WTC11 (cell line): ENCODE data around the gene PTPA. TPM values are rescaled to one million over a fixed set of nuclear protein-coding genes. Genes with fewer than 3 reads are reported as not detected.

ENCODE experiments used
- ATAC-seq: fragments of 200-7000 bp; cut with Tn5 transposase; 2 replicates; pipeline ENCODE4 v1.10.0; 2021; ENCODE audit warnings: mild to moderate bottlenecking, moderate library complexity
- CTCF ChIA-PET: fragments of 300-600 bp; sonication (Branson Sonifier 250); formaldehyde crosslinking; loops from one replicate; lab custom pipeline; 2021; ENCODE audit warnings: antibody characterized with exemption; lab: Charles Lee
- POLR2A ChIA-PET: fragments of 350-600 bp; sonication (Branson Sonifier 250); formaldehyde crosslinking; loops from one replicate; lab custom pipeline; 2021; ENCODE audit warnings: antibody characterized with exemption; lab: Charles Lee
- DNase-seq: peaks from one replicate; pipeline ENCODE4 v3.0.0; 2021; ENCODE audit warnings: low spot score
- H3K27ac Mint-ChIP-seq: 2 replicates; pipeline ENCODE4 v1.8.0; 2021; ENCODE audit warnings: mixed read lengths
- H3K27me3 Mint-ChIP-seq: 2 replicates; pipeline ENCODE4 v1.8.0; 2021; ENCODE audit warnings: low read depth, mild to moderate bottlenecking, moderate library complexity, mixed read lengths
- H3K36me3 Mint-ChIP-seq: 2 replicates; pipeline ENCODE4 v1.8.0; 2021; ENCODE audit warnings: mixed read lengths
- H3K4me1 Mint-ChIP-seq: 2 replicates; pipeline ENCODE4 v1.8.0; 2022; ENCODE audit warnings: mixed read lengths
- H3K4me3 Mint-ChIP-seq: 2 replicates; pipeline ENCODE4 v1.8.0; 2021; ENCODE audit warnings: mild to moderate bottlenecking, moderate library complexity, mixed read lengths
- H3K9me3 Mint-ChIP-seq: 2 replicates; pipeline ENCODE4 v1.8.0; 2021; ENCODE audit warnings: mixed read lengths
- ATF1 ChIP-seq: sonication (generic); formaldehyde crosslinking; IDR thresholded peaks from 2 replicates; pipeline ENCODE4 v1.8.1; 2023; ENCODE audit warnings: mild to moderate bottlenecking, moderate library complexity, missing genetic modification reagents
- CBFB ChIP-seq: sonication (generic); formaldehyde crosslinking; IDR thresholded peaks from 2 replicates; pipeline ENCODE4 v1.8.1; 2022; ENCODE audit warnings: mild to moderate bottlenecking, low read depth, missing genetic modification reagents
- ELF4 ChIP-seq: sonication (generic); formaldehyde crosslinking; IDR thresholded peaks from 2 replicates; pipeline ENCODE4 v1.8.1; 2022; ENCODE audit warnings: low read depth, mild to moderate bottlenecking, moderate library complexity, missing genetic modification reagents
- HMGA2 ChIP-seq: fragments of 250-450 bp; sonication (Bioruptor Pico); IDR thresholded peaks from 2 replicates; pipeline ENCODE4 v1.4.0; 2021; ENCODE audit warnings: mild to moderate bottlenecking, moderate library complexity
- IRF2 ChIP-seq: sonication (generic); formaldehyde crosslinking; IDR thresholded peaks from 2 replicates; pipeline ENCODE4 v1.8.0; 2022; ENCODE audit warnings: low read depth, missing genetic modification reagents, borderline replicate concordance
- KAT7 ChIP-seq: sonication (generic); formaldehyde crosslinking; IDR thresholded peaks from 2 replicates; pipeline ENCODE4 v1.8.1; 2023; ENCODE audit warnings: missing genetic modification reagents, mild to moderate bottlenecking, borderline replicate concordance
- MXD4 ChIP-seq: fragments of 250-450 bp; sonication (Bioruptor Pico); IDR thresholded peaks from 2 replicates; pipeline ENCODE4 v1.8.0; 2021; ENCODE audit warnings: mild to moderate bottlenecking, moderate library complexity, borderline replicate concordance
- NFATC4 ChIP-seq: fragments of 250-450 bp; sonication (Bioruptor Pico); IDR thresholded peaks from 2 replicates; pipeline ENCODE4 v1.9.0; 2021; ENCODE audit warnings: mild to moderate bottlenecking
- SMAD4 ChIP-seq: sonication (generic); formaldehyde crosslinking; IDR thresholded peaks from 2 replicates; pipeline ENCODE4 v1.8.0; 2022; ENCODE audit warnings: mild to moderate bottlenecking, missing genetic modification reagents
- TEAD1 ChIP-seq: sonication (generic); formaldehyde crosslinking; IDR thresholded peaks from 2 replicates; pipeline ENCODE4 v1.8.0; 2022; ENCODE audit warnings: mild to moderate bottlenecking, missing genetic modification reagents
- ZNF138 ChIP-seq: sonication (generic); formaldehyde crosslinking; conservative IDR thresholded peaks from 2 replicates; pipeline ENCODE4 v1.8.1; 2022; ENCODE audit warnings: mild to moderate bottlenecking, moderate library complexity, missing genetic modification reagents
- ZNF232 ChIP-seq: sonication (generic); formaldehyde crosslinking; IDR thresholded peaks from 2 replicates; pipeline ENCODE4 v1.8.0; 2022; ENCODE audit warnings: mild to moderate bottlenecking, missing genetic modification reagents
- ZNF317 ChIP-seq: sonication (generic); formaldehyde crosslinking; IDR thresholded peaks from 2 replicates; pipeline ENCODE4 v1.8.1; 2023; ENCODE audit warnings: low read depth, mild to moderate bottlenecking, moderate library complexity, missing genetic modification reagents, borderline replicate concordance
- ZNF416 ChIP-seq: fragments of 250-450 bp; sonication (Bioruptor Pico); IDR thresholded peaks from 2 replicates; pipeline ENCODE4 v1.9.0; 2021; ENCODE audit warnings: mild to moderate bottlenecking, inconsistent platforms
- total RNA-seq: library from RNA; stranded (reverse); gene quantifications from 3 replicates; pipeline ENCODE4 v1.2.3, GENCODE V29; 2021
- TF ChIP-seq, protein P1 (sequence below): sonication (generic); formaldehyde crosslinking; IDR thresholded peaks from 2 replicates; pipeline ENCODE4 v1.8.1; 2022; ENCODE audit warnings: low read depth, mild to moderate bottlenecking, moderate library complexity, missing genetic modification reagents, borderline replicate concordance
- TF ChIP-seq, protein P2 (sequence below): sonication (generic); formaldehyde crosslinking; IDR thresholded peaks from 2 replicates; pipeline ENCODE4 v1.8.1; 2022; ENCODE audit warnings: mild to moderate bottlenecking, missing genetic modification reagents, moderate library complexity, borderline replicate concordance
- TF ChIP-seq, protein P3 (sequence below): fragments of 250-450 bp; sonication (Bioruptor Pico); IDR thresholded peaks from 2 replicates; pipeline ENCODE4 v1.8.0; 2021; ENCODE audit warnings: mild to moderate bottlenecking
- TF ChIP-seq, protein P4 (sequence below): sonication (generic); formaldehyde crosslinking; IDR thresholded peaks from 2 replicates; pipeline ENCODE4 v1.8.1; 2022; ENCODE audit warnings: mild to moderate bottlenecking, moderate library complexity, missing genetic modification reagents
- TF ChIP-seq, protein P5 (sequence below): sonication (generic); formaldehyde crosslinking; IDR thresholded peaks from 2 replicates; pipeline ENCODE4 v1.8.0; 2022; ENCODE audit warnings: mild to moderate bottlenecking, missing genetic modification reagents
- TF ChIP-seq, protein P6 (sequence below): fragments of 250-450 bp; sonication (Bioruptor Pico); IDR thresholded peaks from 2 replicates; pipeline ENCODE4 v1.9.0; 2021; ENCODE audit warnings: moderate library complexity, mild to moderate bottlenecking, inconsistent platforms, borderline replicate concordance

Gene PTPA
- total RNA-seq, 1 experiment from 2014 or later = 186 TPM

DNA sequence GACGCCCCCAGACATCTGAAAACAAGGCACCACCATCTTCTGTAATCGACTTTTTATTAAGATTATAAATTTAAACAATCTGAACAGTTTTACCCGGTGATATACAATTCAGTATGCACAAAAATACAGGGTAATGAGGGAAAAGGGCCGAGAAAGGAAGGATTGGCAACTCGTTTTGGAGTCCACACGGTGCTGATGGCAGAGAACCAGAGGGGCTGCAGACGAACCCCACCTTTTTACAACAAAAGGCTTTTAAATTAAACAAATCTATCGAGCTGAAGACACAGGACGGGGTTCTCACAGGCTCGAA, 64.3 kb downstream of the PTPA start:
- H3K27me3 Mint-ChIP-seq = peaks cover 80% of the 10 kb centered on the region
- ATAC-seq (no peak), DNase-seq (no peak)
- TF ChIP-seq, protein P1, sequence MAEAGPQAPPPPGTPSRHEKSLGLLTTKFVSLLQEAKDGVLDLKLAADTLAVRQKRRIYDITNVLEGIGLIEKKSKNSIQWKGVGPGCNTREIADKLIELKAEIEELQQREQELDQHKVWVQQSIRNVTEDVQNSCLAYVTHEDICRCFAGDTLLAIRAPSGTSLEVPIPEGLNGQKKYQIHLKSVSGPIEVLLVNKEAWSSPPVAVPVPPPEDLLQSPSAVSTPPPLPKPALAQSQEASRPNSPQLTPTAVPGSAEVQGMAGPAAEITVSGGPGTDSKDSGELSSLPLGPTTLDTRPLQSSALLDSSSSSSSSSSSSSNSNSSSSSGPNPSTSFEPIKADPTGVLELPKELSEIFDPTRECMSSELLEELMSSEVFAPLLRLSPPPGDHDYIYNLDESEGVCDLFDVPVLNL = no peak
- TF ChIP-seq ZNF317 (CRISPR knock-in tag) (no peak), ZNF232 (CRISPR knock-in tag) (no peak), ZNF416 (CRISPR knock-in tag) (no peak), ATF1 (no peak), NFATC4 (CRISPR knock-in tag) (no peak), CBFB (CRISPR knock-in tag) (no peak), IRF2 (CRISPR knock-in tag) (no peak), MXD4 (CRISPR knock-in tag) (no peak), HMGA2 (CRISPR knock-in tag) (no peak), ZNF138 (CRISPR knock-in tag) (no peak), ELF4 (CRISPR knock-in tag) (no peak), TEAD1 (CRISPR knock-in tag) (no peak), SMAD4 (CRISPR knock-in tag) (no peak), KAT7 (no peak)
- TF ChIP-seq, protein P2, sequence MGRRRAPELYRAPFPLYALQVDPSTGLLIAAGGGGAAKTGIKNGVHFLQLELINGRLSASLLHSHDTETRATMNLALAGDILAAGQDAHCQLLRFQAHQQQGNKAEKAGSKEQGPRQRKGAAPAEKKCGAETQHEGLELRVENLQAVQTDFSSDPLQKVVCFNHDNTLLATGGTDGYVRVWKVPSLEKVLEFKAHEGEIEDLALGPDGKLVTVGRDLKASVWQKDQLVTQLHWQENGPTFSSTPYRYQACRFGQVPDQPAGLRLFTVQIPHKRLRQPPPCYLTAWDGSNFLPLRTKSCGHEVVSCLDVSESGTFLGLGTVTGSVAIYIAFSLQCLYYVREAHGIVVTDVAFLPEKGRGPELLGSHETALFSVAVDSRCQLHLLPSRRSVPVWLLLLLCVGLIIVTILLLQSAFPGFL (CRISPR knock-in tag) = no peak
- TF ChIP-seq, protein P3, sequence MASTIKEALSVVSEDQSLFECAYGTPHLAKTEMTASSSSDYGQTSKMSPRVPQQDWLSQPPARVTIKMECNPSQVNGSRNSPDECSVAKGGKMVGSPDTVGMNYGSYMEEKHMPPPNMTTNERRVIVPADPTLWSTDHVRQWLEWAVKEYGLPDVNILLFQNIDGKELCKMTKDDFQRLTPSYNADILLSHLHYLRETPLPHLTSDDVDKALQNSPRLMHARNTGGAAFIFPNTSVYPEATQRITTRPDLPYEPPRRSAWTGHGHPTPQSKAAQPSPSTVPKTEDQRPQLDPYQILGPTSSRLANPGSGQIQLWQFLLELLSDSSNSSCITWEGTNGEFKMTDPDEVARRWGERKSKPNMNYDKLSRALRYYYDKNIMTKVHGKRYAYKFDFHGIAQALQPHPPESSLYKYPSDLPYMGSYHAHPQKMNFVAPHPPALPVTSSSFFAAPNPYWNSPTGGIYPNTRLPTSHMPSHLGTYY (CRISPR knock-in tag) = no peak
- TF ChIP-seq, protein P4, sequence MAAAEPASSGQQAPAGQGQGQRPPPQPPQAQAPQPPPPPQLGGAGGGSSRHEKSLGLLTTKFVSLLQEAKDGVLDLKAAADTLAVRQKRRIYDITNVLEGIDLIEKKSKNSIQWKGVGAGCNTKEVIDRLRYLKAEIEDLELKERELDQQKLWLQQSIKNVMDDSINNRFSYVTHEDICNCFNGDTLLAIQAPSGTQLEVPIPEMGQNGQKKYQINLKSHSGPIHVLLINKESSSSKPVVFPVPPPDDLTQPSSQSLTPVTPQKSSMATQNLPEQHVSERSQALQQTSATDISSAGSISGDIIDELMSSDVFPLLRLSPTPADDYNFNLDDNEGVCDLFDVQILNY (CRISPR knock-in tag) = no peak
- TF ChIP-seq, protein P5, sequence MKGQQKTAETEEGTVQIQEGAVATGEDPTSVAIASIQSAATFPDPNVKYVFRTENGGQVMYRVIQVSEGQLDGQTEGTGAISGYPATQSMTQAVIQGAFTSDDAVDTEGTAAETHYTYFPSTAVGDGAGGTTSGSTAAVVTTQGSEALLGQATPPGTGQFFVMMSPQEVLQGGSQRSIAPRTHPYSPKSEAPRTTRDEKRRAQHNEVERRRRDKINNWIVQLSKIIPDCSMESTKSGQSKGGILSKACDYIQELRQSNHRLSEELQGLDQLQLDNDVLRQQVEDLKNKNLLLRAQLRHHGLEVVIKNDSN = no peak
- TF ChIP-seq, protein P6, sequence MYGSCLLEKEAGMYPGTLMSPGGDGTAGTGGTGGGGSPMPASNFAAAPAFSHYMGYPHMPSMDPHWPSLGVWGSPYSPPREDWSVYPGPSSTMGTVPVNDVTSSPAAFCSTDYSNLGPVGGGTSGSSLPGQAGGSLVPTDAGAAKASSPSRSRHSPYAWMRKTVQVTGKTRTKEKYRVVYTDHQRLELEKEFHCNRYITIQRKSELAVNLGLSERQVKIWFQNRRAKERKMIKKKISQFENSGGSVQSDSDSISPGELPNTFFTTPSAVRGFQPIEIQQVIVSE (CRISPR knock-in tag) = no peak
- no peaks in the 10 kb centered on the region for H3K36me3 Mint-ChIP-seq
- ChIA-PET POLR2A (interaction anchor here (0.8 to 3.4 kb wide), 4 partner anchors 8 to 320 kb away, joined by 3 to 16 read pairs (median 5); no protein-coding TSS in a partner anchor), CTCF (interaction anchor here (0.8 to 18.6 kb wide), 23 partner anchors 9 to 449 kb away, joined by 3 to 345 read pairs (median 9); partner anchors contain the start of genes C9orf50, ENDOG and NTMT1)
- no peaks in the 10 kb centered on the region for H3K9me3 Mint-ChIP-seq
- H3K27ac Mint-ChIP-seq = peak overlapping the region; percentile 45
- H3K4me1 Mint-ChIP-seq = peaks cover 15% of the 10 kb centered on the region
- peak overlapping the region; percentile 83 for H3K4me3 Mint-ChIP-seq
